Right cardiac atrium (tissue), 5 donors: ENCODE data around the gene SSH2. TPM values are rescaled to one million over a fixed set of nuclear protein-coding genes. Genes with fewer than 3 reads are reported as not detected.
"Not testable (repeated sequence)": the region's sequence is repeated elsewhere in the genome, so short reads cannot be mapped to it uniquely, and the experiment has no call there.

Experiments used
- ATAC-seq, 2 donors: fragments of 200-7000 bp; cut with Tn5 transposase; one replicate each; pipeline versions ENCODE4 v1.8.0 to v1.9.1; 2020; ENCODE audit warnings: moderate library complexity in 2 of 2, mild to moderate bottlenecking in 1 of 2
- DNase-seq, 3 donors: peaks; one replicate each; pipeline ENCODE4 v3.0.0-alpha.2; 2020
- H3K27ac ChIP-seq: one replicate; pipeline ENCODE4 v1.5.1; 2013; ENCODE audit warnings: mild to moderate bottlenecking, low read length, control low read depth, moderate library complexity
- H3K27me3 ChIP-seq: one replicate; pipeline ENCODE4 v1.6.1; 2013; ENCODE audit not compliant: control insufficient read depth, insufficient read depth
- H3K4me1 ChIP-seq: one replicate; pipeline ENCODE4 v1.6.1; 2013; ENCODE audit warnings: low read length; ENCODE audit not compliant: control insufficient read depth, insufficient read depth
- H3K4me3 ChIP-seq: one replicate; pipeline ENCODE4 v1.5.1; 2013; ENCODE audit warnings: low read length, control low read depth
- H3K9me3 ChIP-seq: one replicate; pipeline ENCODE4 v1.6.1; 2013; ENCODE audit warnings: low read length; ENCODE audit not compliant: control insufficient read depth
- WGBS: extraction: QIAGEN DNeasy Blood & Tissue Kit; methylation state at CpG from one replicate; pipeline ENCODE4 v1.1.7; 2013; 5-methylcytosine and 5-hydroxymethylcytosine counted together
- intact Hi-C, 4 donors: fragments of 100-400 bp; cut with DNase I; formaldehyde crosslinking; loops; one replicate each; pipeline versions ENCODE4 v1.11.0 to v1.14.0; 2022 to 2023
- long read RNA-seq, 4 donors: library from polyadenylated mRNA; unstranded; transcript quantifications; one replicate each; pipeline ENCODE4 v2.0.0, GENCODE V29; 2020 to 2021
- polyA plus RNA-seq: library from polyadenylated mRNA; stranded (reverse); fragments of 200-250 nt; gene quantifications from one replicate; pipeline ENCODE4 v1.2.3, GENCODE V29; 2013
- total RNA-seq, 4 donors: library from RNA; stranded (reverse); fragmentation: NEBNext Ultra II Directional; extraction: Animal tissue kit (Norgen Biotek cat#: 25700); gene quantifications; one replicate each; pipeline ENCODE4 v1.2.1, GENCODE V29; 2021
- donor health status: healthy with polysubstance abuse.
- donor health status: DM: no; HTN: yes; CAD: no.
- donor health status: DM: no; HTN: no; CAD: no.
- donor health status: DM: no; HTN: yes; CAD: no; lungs with severe emphysema.
- donor health status: DM: yes; HTN: yes; CAD: no.

Gene SSH2, protein sequence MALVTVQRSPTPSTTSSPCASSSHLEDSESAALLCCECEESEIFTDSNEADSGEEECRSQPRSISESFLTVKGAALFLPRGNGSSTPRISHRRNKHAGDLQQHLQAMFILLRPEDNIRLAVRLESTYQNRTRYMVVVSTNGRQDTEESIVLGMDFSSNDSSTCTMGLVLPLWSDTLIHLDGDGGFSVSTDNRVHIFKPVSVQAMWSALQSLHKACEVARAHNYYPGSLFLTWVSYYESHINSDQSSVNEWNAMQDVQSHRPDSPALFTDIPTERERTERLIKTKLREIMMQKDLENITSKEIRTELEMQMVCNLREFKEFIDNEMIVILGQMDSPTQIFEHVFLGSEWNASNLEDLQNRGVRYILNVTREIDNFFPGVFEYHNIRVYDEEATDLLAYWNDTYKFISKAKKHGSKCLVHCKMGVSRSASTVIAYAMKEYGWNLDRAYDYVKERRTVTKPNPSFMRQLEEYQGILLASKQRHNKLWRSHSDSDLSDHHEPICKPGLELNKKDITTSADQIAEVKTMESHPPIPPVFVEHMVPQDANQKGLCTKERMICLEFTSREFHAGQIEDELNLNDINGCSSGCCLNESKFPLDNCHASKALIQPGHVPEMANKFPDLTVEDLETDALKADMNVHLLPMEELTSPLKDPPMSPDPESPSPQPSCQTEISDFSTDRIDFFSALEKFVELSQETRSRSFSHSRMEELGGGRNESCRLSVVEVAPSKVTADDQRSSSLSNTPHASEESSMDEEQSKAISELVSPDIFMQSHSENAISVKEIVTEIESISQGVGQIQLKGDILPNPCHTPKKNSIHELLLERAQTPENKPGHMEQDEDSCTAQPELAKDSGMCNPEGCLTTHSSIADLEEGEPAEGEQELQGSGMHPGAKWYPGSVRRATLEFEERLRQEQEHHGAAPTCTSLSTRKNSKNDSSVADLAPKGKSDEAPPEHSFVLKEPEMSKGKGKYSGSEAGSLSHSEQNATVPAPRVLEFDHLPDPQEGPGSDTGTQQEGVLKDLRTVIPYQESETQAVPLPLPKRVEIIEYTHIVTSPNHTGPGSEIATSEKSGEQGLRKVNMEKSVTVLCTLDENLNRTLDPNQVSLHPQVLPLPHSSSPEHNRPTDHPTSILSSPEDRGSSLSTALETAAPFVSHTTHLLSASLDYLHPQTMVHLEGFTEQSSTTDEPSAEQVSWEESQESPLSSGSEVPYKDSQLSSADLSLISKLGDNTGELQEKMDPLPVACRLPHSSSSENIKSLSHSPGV (N-terminal part only)
- total RNA-seq (10 to 100 TPM; 37.3 to 43.5 (median 38.0) TPM), polyA plus RNA-seq (18.8 TPM)
- long read RNA-seq, donor 1, partial matches to known transcripts, result 1 of 18 reads
- long read RNA-seq, donor 1, other reads (novel, unspliced or antisense), result 14 of 18 reads
- long read RNA-seq, donor 2, partial matches to known transcripts, result 3 of 8 reads
- long read RNA-seq, donor 2, other reads (novel, unspliced or antisense), result 3 of 8 reads
- long read RNA-seq, donor 3, partial matches to known transcripts, result 3 of 35 reads
- long read RNA-seq, donor 3, other reads (novel, unspliced or antisense), result 32 of 35 reads
- long read RNA-seq, donor 4, partial matches to known transcripts, result 0 of 9 reads
- long read RNA-seq, donor 4, other reads (novel, unspliced or antisense), result 6 of 9 reads

DNA sequence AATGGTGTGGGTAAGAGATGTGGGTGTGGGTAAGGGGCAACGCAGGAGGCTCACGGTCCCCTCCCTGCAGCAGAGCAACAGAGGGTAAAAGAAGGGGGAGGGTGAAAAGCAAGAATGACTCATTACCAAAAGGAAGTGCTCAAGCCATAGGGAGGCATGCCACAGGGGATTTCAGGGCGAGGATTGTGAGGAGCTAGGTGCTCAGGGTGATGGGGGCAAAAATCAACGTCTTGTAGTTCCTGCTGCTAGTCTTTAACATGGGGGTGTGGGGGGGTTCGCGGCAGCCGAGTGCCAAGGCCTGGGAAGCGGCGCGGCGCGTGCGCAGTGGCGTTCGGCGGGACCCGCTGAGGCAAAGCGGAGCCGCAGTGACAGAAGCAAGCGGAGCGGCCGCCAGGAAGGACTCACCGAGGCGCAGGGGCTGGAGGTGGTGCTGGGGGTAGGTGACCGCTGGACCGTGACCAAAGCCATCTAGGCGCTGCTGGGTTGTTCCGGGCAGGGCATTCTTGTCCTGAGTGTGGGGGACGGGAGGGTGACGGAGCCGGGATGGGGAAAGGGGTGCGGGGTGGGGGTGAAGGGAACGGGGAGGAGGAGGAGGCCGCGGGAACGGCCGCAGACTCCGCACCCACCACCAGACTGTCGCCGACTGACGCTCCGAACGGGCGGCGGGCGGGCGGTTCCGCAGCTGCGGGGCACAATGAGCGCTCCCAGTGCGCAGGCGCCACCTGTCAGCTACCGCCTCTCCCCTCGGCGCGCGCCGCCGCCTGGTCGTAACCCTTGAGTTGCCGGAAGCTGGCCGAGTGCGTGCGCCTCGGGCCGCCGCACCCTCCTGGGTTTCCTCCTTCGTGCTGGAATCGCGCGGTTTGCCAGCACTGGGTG lies at the start of gene SSH2:
Gene SSH2 (minus strand): TSS at position 696 of the 876 bp plus-strand sequence. CDS start 228 bp downstream, at position 468.
- no peaks in the 10 kb centered on the region for H3K27me3 ChIP-seq
- under 1% methylated on average over 71 of the region's 71 CpGs for WGBS

DNA sequence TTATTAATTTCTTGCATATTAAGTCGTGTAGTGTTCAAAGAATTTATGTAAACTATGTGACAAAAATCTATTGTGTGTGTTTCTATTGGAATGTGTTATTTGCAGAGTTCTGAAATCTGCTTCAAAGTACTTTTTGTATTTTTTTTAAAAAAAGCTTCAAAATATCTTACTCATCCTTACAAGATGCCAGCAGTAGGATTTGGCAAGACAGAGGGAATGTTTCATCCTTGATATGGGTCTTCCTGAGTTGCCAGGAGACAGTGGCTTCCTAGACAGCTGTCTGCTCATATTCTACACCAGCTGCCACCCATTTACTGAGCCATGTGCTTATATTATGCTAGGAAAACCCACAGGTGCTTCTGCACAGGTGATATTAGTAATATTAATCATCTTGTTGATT lies 47.8 kb upstream of the SSH2 start:
- H3K27ac ChIP-seq, result no peak overlapping the region
- DNase-seq (no peak), ATAC-seq (no peak)
- no peaks in the 10 kb centered on the region for H3K9me3 ChIP-seq
- no peaks in the 10 kb centered on the region for H3K4me1 ChIP-seq
- 67% methylated on average over 1 of the region's 1 CpG for WGBS
- H3K4me3 ChIP-seq, result no peak overlapping the region
- intact Hi-C loops, result no loop called here
- H3K27me3 ChIP-seq, result no peaks in the 10 kb centered on the region

More for the DNA sequence above, at the start of gene SSH2:
- intact Hi-C loops, result loop anchor here (2.0 to 10.0 kb wide), 3 partner anchors 115 to 122 kb away; no protein-coding TSS in a partner anchor
- Histone ChIP-seq H3K27ac (peak within 1 kb of the TSS; percentile 84), H3K4me1 (no peaks in the 10 kb centered on the region), H3K4me3 (peak within 1 kb of the TSS; percentile 84), H3K9me3 (no peaks in the 10 kb centered on the region)
- ATAC-seq (peak; percentile 95 to 96), DNase-seq (peak; percentile 91 to 96 (median 94))

DNA sequence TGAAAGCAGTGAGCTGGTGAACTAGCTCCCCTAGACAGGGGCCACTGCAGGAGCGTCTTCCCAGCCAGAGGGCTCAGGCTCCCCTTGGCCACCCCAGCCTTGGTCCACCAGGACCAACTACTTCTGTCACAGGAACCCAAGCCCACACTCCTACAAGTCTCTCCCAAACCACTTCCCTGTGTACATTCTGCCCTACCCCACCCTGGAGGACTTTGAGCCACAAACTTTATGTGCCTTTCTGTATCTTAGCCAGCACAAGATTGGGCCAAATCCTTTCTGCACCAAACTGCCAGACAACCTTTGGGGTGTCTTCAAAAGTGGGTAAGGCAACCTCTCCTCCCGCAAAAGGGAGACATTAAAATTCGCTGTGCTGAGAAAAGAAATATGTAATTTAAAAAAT lies 43.0 kb upstream of the SSH2 start:
- H3K27me3 ChIP-seq, result no peaks in the 10 kb centered on the region
- no peak for ATAC-seq
- H3K27ac ChIP-seq, result no peak overlapping the region
- H3K4me1 ChIP-seq, result no peaks in the 10 kb centered on the region
- intact Hi-C loops, result no loop called here
- DNase-seq, result no peak
- 99% methylated on average over 3 of the region's 3 CpGs for WGBS
- no peaks in the 10 kb centered on the region for H3K9me3 ChIP-seq
- H3K4me3 ChIP-seq, result no peak overlapping the region

DNA sequence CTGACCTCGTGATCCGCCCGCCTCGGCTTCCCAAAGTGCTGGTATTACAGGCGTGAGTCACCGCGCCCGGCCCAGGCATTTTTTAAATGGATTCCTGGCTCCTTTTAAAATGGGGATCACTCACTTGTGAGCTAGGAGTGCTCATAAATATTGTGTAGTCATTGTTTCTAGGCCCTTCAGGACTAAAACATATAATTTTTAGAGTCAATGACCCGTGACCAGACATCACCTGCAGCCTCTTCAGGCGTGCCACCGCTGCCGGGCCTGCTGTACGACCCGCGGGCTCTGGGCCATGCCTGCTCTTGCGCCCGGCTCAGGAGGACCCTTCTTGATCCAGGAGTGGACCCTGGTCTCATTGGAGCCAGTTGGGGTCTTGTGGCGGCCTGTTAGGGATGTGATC lies 42.2 kb upstream of the SSH2 start:
- ATAC-seq, result no peak
- WGBS, result 97% methylated on average over 18 of the region's 18 CpGs
- no peak overlapping the region for H3K27ac ChIP-seq
- intact Hi-C loops, result no loop called here
- DNase-seq, result no peak
- H3K4me3 ChIP-seq, result no peak overlapping the region
- H3K9me3 ChIP-seq, result no peaks in the 10 kb centered on the region
- H3K27me3 ChIP-seq, result no peaks in the 10 kb centered on the region
- H3K4me1 ChIP-seq, result no peaks in the 10 kb centered on the region

DNA sequence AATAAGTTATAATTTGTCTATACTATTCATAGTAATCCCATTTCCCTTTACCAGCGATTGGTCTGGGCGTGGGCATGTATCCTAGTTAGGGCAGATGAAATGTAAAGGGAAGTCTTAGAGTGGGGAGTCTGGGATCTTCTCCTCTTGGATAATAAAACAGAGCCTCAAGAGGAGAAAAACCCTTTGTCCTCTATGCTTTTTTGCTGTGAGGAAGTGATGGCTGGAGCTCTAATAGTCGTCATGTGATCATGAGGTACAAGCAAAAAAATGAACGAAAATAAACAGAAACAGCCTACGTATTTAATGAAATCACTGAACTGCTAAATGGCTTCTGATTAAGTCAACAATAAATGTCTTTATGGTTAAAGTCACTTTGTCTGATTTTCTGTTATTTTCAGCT lies 38.2 kb upstream of the SSH2 start:
- Histone ChIP-seq H3K4me1 (no peaks in the 10 kb centered on the region), H3K27ac (no peak overlapping the region), H3K27me3 (no peaks in the 10 kb centered on the region), H3K9me3 (no peaks in the 10 kb centered on the region), H3K4me3 (no peak overlapping the region)
- ATAC-seq, result no peak
- WGBS, result 84% methylated on average over 5 of the region's 5 CpGs
- DNase-seq, result no peak
- intact Hi-C loops, result no loop called here

DNA sequence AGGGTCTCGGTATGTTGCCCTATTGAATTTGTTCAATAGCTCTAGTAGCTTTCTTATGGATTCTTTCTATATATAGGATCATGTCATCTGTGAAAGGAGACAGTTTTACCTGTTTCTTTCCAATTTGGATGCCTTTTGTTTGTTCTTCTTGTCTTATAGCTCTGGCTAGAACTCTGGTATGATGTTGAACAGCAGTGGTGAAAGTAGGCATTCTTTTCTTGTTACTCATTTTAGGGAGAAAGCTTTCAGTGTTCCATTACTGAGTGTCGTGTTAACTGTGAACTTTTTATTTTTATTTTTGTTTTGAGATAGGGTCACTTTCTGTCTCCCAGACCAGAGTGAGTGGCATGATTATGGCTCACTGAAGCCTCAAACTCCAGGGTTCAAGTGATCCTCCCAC lies 32.6 kb upstream of the SSH2 start:
- no peak for ATAC-seq
- no peak for DNase-seq
- no peaks in the 10 kb centered on the region for H3K4me1 ChIP-seq
- 87% methylated on average over 2 of the region's 2 CpGs for WGBS
- intact Hi-C loops, result no loop called here
- no peak overlapping the region for H3K27ac ChIP-seq
- H3K4me3 ChIP-seq, result no peak overlapping the region
- no peaks in the 10 kb centered on the region for H3K9me3 ChIP-seq
- H3K27me3 ChIP-seq, result no peaks in the 10 kb centered on the region

DNA sequence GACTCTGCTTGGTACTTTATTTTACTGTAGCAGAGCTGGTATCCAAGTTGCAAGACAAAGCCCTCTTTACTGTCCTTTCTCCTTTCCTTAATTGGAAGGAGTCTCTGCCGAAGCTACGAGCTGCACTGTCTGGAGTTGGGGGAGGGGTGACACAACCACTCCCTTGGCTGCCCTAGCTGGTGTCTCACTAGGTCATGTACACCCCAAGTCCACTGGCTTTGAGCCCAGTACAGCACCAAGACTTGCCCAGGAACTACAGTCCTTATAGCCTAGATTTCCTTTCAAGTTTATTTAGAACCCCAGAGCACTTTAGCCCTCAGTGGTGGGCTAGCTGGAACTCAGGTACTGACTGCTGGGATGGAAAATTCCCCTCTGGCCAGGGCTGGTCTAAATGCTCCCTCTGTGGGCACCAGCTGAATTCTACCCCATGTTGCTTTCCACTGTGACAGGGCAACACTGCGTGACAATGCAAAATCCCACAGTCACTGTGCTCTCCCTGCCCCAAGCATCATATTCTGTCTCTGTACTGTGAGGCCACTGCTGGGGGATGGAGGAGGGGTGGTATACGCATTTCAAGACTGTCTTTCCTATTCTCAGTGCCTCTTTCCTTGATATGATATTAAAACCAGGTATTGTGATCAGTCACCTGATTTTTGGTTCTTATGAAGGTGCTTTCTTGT lies 29.8 kb upstream of the SSH2 start:
- no peak for DNase-seq
- Histone ChIP-seq H3K9me3 (no peaks in the 10 kb centered on the region), H3K27me3 (no peaks in the 10 kb centered on the region), H3K4me3 (no peak overlapping the region), H3K4me1 (no peaks in the 10 kb centered on the region), H3K27ac (no peak overlapping the region)
- intact Hi-C loops, result no loop called here
- 68% methylated on average over 4 of the region's 4 CpGs for WGBS
- no peak for ATAC-seq

DNA sequence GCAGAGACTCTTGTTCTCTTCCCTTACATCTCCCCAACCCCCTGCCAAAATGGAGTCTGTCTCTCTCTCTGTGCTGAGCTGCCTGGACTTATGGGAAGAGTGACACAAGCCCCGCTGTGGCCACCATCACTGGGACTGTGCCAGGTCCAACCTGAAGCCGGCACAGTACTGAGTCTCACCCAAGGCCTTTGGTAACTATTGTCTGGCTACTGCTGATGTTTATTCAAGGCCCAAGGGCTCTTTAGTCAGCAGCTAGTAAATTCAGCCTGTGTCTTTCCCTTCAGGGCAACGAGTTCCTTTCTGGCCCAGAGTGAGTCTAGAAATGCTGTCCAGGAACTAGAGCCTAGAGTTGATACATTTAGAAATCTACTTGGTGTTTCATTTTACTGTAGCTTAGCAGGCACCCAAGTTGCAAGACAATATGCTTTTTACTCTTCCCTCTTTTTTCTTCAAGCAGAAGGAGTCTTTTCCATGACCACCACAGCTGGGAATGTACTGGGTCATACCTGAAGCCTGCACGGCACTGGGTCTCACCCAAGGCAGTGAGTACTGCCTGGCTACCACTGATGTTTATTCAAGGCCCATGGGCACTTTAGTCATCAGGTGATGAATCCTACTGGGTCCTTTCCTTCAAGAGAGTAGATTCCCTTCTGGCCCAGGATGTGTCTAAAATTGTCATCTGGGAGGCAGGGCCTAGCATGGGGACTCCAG lies 29.1 kb upstream of the SSH2 start:
- H3K4me3 ChIP-seq, result no peak overlapping the region
- no peak for ATAC-seq
- no peaks in the 10 kb centered on the region for H3K27me3 ChIP-seq
- H3K27ac ChIP-seq, result no peak overlapping the region
- WGBS, result 88% methylated on average over 4 of the region's 4 CpGs
- DNase-seq, result no peak
- intact Hi-C loops, result no loop called here
- H3K9me3 ChIP-seq, result no peaks in the 10 kb centered on the region
- no peaks in the 10 kb centered on the region for H3K4me1 ChIP-seq

DNA sequence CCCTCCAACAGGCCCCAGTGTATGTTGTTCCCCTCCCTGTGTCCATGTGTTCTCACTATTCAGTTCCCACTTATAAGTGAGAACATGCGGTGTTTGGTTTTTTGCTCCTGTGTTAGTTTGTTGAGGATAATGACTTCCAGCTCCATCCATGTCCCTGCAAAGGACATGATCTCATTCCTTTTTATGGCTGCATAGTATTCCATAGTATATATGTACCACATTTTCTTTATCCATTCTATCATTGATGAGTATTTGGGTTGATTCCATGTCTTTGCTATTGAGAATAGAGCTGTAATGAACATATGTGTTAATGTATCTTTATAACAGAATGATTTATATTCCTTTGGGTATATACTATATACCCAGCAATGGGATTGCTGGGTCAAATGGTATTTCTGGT lies 27.5 kb upstream of the SSH2 start:
- H3K4me1 ChIP-seq, intact Hi-C loops, ATAC-seq, H3K27me3 ChIP-seq, H3K9me3 ChIP-seq, DNase-seq, H3K27ac ChIP-seq, H3K4me3 ChIP-seq: not testable (repeated sequence)
- WGBS, result 98% methylated on average over 1 of the region's 1 CpG
